Transverse colon (tissue), 4 donors: ENCODE measurements around the gene NFYA.

ENCODE experiments used
- CTCF ChIP-seq, 5 experiments: fragments of 200-600 bp in 3 of 5; fragments of 450-650 bp in 2 of 5; sonication (generic) in 3 of 5; IDR thresholded peaks; 1 replicate in 2 of 5; 2 replicates in 3 of 5; pipeline ENCODE4 v1.5.1; 2016 to 2017; ENCODE audit warnings: antibody characterized with exemption in 5 of 5, inconsistent platforms in 3 of 5, mild to moderate bottlenecking in 2 of 5, moderate library complexity in 1 of 5
- EP300 ChIP-seq: sonication (generic); formaldehyde crosslinking; IDR thresholded peaks from one replicate; pipeline ENCODE4 v1.6.1; 2017; ENCODE audit warnings: antibody characterized with exemption, low read depth
- POLR2A ChIP-seq: fragments of 450-650 bp; IDR thresholded peaks from one replicate; pipeline ENCODE4 v1.6.1; 2016; ENCODE audit warnings: antibody characterized with exemption, mild to moderate bottlenecking, moderate library complexity
- POLR2AphosphoS5 ChIP-seq, 3 donors: sonication (generic); formaldehyde crosslinking; IDR thresholded peaks; one replicate each; pipeline ENCODE4 v1.6.1; 2016; ENCODE audit warnings: antibody characterized with exemption in 3 of 3

GRCh38 chr6:41054511-41054910 is 18.3 kb upstream of the NFYA start:
- TF ChIP-seq POLR2A (no peak), CTCF (IDR thresholded peaks at IDR 0.05) (no peak), EP300 (no peak), POLR2AphosphoS5 (IDR thresholded peaks at IDR 0.05) (no peak)
